Mesenchymal stem cell (in vitro differentiated cells and primary cell): ENCODE measurements around the gene MYLK.

Experiments used
- DNase-seq: peaks from one replicate; pipeline ENCODE4 v3.0.0-alpha.2; 2013
- H2AFZ ChIP-seq: one replicate; pipeline ENCODE4 v1.6.1; 2013; ENCODE audit warnings: low read depth, mild to moderate bottlenecking, control low read depth, inconsistent platforms, low read length, moderate library complexity
- H2AK5ac ChIP-seq: 2 replicates; pipeline ENCODE4 v1.6.1; 2013; ENCODE audit warnings: low read length, moderate library complexity, mild to moderate bottlenecking, inconsistent platforms; ENCODE audit not compliant: severe bottlenecking
- H2BK120ac ChIP-seq: one replicate; pipeline ENCODE4 v1.6.1; 2013; ENCODE audit warnings: low read depth, mild to moderate bottlenecking, inconsistent platforms, low read length, moderate library complexity
- H2BK12ac ChIP-seq, 2 experiments: one replicate each; pipeline ENCODE4 v1.6.1; 2013; ENCODE audit warnings: inconsistent platforms in 2 of 2, low read length in 2 of 2, mild to moderate bottlenecking in 2 of 2, moderate library complexity in 2 of 2, control low read depth in 1 of 2
- H2BK15ac ChIP-seq: one replicate; pipeline ENCODE4 v1.6.1; 2013; ENCODE audit warnings: mild to moderate bottlenecking, low read depth, inconsistent platforms; ENCODE audit not compliant: poor library complexity, severe bottlenecking
- H2BK5ac ChIP-seq: 2 replicates; pipeline ENCODE4 v1.6.1; 2013; ENCODE audit warnings: low read depth, mild to moderate bottlenecking, low read length, control low read depth, inconsistent platforms; ENCODE audit not compliant: poor library complexity, severe bottlenecking
- H3K14ac ChIP-seq, 2 experiments: one replicate each; pipeline ENCODE4 v1.6.1; 2013; ENCODE audit warnings: inconsistent platforms in 2 of 2, low read length in 2 of 2, control low read depth in 1 of 2, mild to moderate bottlenecking in 1 of 2, moderate library complexity in 1 of 2
- H3K18ac ChIP-seq, 2 experiments: one replicate each; pipeline ENCODE4 v1.6.1; 2013; ENCODE audit warnings: inconsistent platforms in 2 of 2, low read length in 2 of 2, control low read depth in 1 of 2, low read depth in 1 of 2, mild to moderate bottlenecking in 1 of 2
- H3K23ac ChIP-seq, 2 experiments: one replicate each; pipeline ENCODE4 v1.6.1; 2013; ENCODE audit warnings: inconsistent platforms in 2 of 2, low read length in 2 of 2, mild to moderate bottlenecking in 2 of 2, moderate library complexity in 2 of 2, control low read depth in 1 of 2
- H3K27ac ChIP-seq: 2 replicates; pipeline ENCODE4 v1.5.1; 2013; ENCODE audit warnings: mild to moderate bottlenecking, moderate library complexity, low read length, control low read depth, inconsistent platforms; ENCODE audit not compliant: poor library complexity, severe bottlenecking
- H3K27me3 ChIP-seq, 2 experiments: 2 replicates each; pipeline versions ENCODE4 v1.6.1 to v1.7.0; 2013; ENCODE audit warnings: low read length in 2 of 2, mild to moderate bottlenecking in 2 of 2, moderate library complexity in 2 of 2, control low read depth in 1 of 2, inconsistent platforms in 1 of 2; ENCODE audit not compliant: control insufficient read depth in 1 of 2, insufficient read depth in 1 of 2
- H3K36me3 ChIP-seq, 2 experiments: 2 replicates each; pipeline versions ENCODE4 v1.6.1 to v1.7.0; 2013; ENCODE audit warnings: low read length in 2 of 2, control low read depth in 1 of 2, inconsistent platforms in 1 of 2, low read depth in 1 of 2, mild to moderate bottlenecking in 1 of 2; ENCODE audit not compliant: insufficient read depth in 2 of 2, control insufficient read depth in 1 of 2
- H3K4ac ChIP-seq, 2 experiments: one replicate each; pipeline ENCODE4 v1.6.1; 2013; ENCODE audit warnings: inconsistent platforms in 2 of 2, low read length in 2 of 2, mild to moderate bottlenecking in 2 of 2, moderate library complexity in 2 of 2, control low read depth in 1 of 2, low read depth in 1 of 2
- H3K4me1 ChIP-seq: 2 replicates; pipeline ENCODE4 v1.6.1; 2013; ENCODE audit warnings: low read depth, low read length, control low read depth; ENCODE audit not compliant: control insufficient read depth, insufficient read depth
- H3K4me2 ChIP-seq: 2 replicates; pipeline ENCODE4 v1.6.1; 2013; ENCODE audit warnings: low read length, mild to moderate bottlenecking, inconsistent platforms; ENCODE audit not compliant: poor library complexity, severe bottlenecking
- H3K4me3 ChIP-seq, 2 experiments: 2 replicates each; pipeline versions ENCODE4 v1.5.1 to v1.7.0; 2013; ENCODE audit warnings: low read length in 2 of 2, mild to moderate bottlenecking in 2 of 2, control low read depth in 1 of 2, low read depth in 1 of 2; ENCODE audit not compliant: insufficient read depth in 1 of 2
- H3K79me1 ChIP-seq: replicated peaks from 2 replicates; pipeline ENCODE4 v1.6.1; 2013; ENCODE audit warnings: mild to moderate bottlenecking, control low read depth, low read length, inconsistent platforms; ENCODE audit not compliant: poor library complexity, severe bottlenecking
- H3K9ac ChIP-seq: 2 replicates; pipeline ENCODE4 v1.7.0; 2013; ENCODE audit warnings: mild to moderate bottlenecking, low read length, moderate library complexity
- H3K9me3 ChIP-seq: 2 replicates; pipeline ENCODE4 v1.7.0; 2013; ENCODE audit warnings: mild to moderate bottlenecking, low read length; ENCODE audit not compliant: control insufficient read depth
- H4K8ac ChIP-seq: one replicate; pipeline ENCODE4 v1.6.1; 2013; ENCODE audit warnings: inconsistent platforms, mild to moderate bottlenecking, low read length, moderate library complexity
- H4K91ac ChIP-seq: one replicate; pipeline ENCODE4 v1.6.1; 2013; ENCODE audit warnings: mild to moderate bottlenecking, low read length, inconsistent platforms
- WGBS: methylation state at CpG from one replicate; pipeline ENCODE4 v1.1.7; 2013; ENCODE audit warnings: mixed read lengths; 5-methylcytosine and 5-hydroxymethylcytosine counted together

MYLK gene

GRCh38 chr3:123723522-123724168 is 160.5 kb downstream of the MYLK start:
- Histone ChIP-seq H4K8ac (peak overlapping the region; percentile 70), H3K27me3 (no peaks in the 10 kb centered on the region), H2BK12ac (no peak overlapping the region), H3K18ac (peak overlapping the region; percentile 67 to 69), H3K36me3 (peaks cover 13 to 62% of the 10 kb centered on the region in 2 experiments), H3K23ac (no peak overlapping the region), H3K9me3 (no peaks in the 10 kb centered on the region), H3K79me1 (peaks cover 27% of the 10 kb centered on the region), H2BK5ac (no peak overlapping the region), H3K27ac (peak overlapping the region; percentile 50), H4K91ac (peak overlapping the region; percentile 49), H3K4ac (peak overlapping the region in 1 of 2 experiments; percentile 36), H3K14ac (no peak overlapping the region), H2BK15ac (peak overlapping the region; percentile 21), H3K4me3 (no peak overlapping the region), H2BK120ac (no peak overlapping the region), H3K4me2 (no peak overlapping the region), H2AK5ac (peak overlapping the region; percentile 62), H3K4me1 (peaks cover 15% of the 10 kb centered on the region), H3K9ac (peak overlapping the region; percentile 30), H2AFZ (no peak overlapping the region)
- 6% methylated on average over 6 of the region's 9 CpGs for WGBS
- peak; percentile 86 for DNase-seq

- Histone ChIP-seq H3K4me3 (no peak overlapping the region), H3K4me2 (no peak overlapping the region), H3K27ac (peak overlapping the region; percentile 43), H2BK12ac (peak overlapping the region in 1 of 2 experiments; percentile 44), H3K14ac (no peak overlapping the region), H2AFZ (no peak overlapping the region), H3K4me1 (peaks cover 18% of the 10 kb centered on the region), H3K79me1 (peaks cover 25% of the 10 kb centered on the region), H2BK120ac (no peak overlapping the region), H3K9ac (peak overlapping the region; percentile 30), H3K18ac (peak overlapping the region in 1 of 2 experiments; percentile 69), H3K36me3 (peaks cover 13 to 66% of the 10 kb centered on the region in 2 experiments), H4K8ac (peak overlapping the region; percentile 70), H2BK15ac (no peak overlapping the region), H4K91ac (no peak overlapping the region), H3K4ac (no peak overlapping the region), H3K9me3 (no peaks in the 10 kb centered on the region), H3K23ac (no peak overlapping the region), H2AK5ac (peak overlapping the region; percentile 62), H2BK5ac (no peak overlapping the region), H3K27me3 (no peaks in the 10 kb centered on the region)
- no peak for DNase-seq
- 80% methylated on average over 4 of the region's 4 CpGs for WGBS
These were observed 161.1 kb downstream of the MYLK start for GRCh38 chr3:123723070-123723469.

GRCh38 chr3:123722456-123722855 is 161.7 kb downstream of the MYLK start:
- H3K4me2 ChIP-seq = no peak overlapping the region
- H3K4me1 ChIP-seq = peaks cover 21% of the 10 kb centered on the region
- H3K27me3 ChIP-seq = no peaks in the 10 kb centered on the region
- no peak overlapping the region for H2BK12ac ChIP-seq
- no peaks in the 10 kb centered on the region for H3K9me3 ChIP-seq
- no peak overlapping the region for H3K9ac ChIP-seq
- no peak overlapping the region for H4K8ac ChIP-seq
- H4K91ac ChIP-seq = no peak overlapping the region
- DNase-seq = no peak
- 92% methylated on average over 3 of the region's 5 CpGs for WGBS
- no peak overlapping the region for H3K4ac ChIP-seq
- peaks cover 13 to 69% of the 10 kb centered on the region in 2 experiments for H3K36me3 ChIP-seq
- H2BK15ac ChIP-seq = no peak overlapping the region
- no peak overlapping the region for H3K27ac ChIP-seq
- H3K23ac ChIP-seq = no peak overlapping the region
- no peak overlapping the region for H3K18ac ChIP-seq
- H3K79me1 ChIP-seq = peaks cover 25% of the 10 kb centered on the region
- H2BK5ac ChIP-seq = no peak overlapping the region
- no peak overlapping the region for H3K4me3 ChIP-seq
- H2AK5ac ChIP-seq = no peak overlapping the region
- H2BK120ac ChIP-seq = no peak overlapping the region
- no peak overlapping the region for H3K14ac ChIP-seq
- H2AFZ ChIP-seq = no peak overlapping the region

- no peaks in the 10 kb centered on the region for H3K27me3 ChIP-seq
- H3K27ac ChIP-seq = no peak overlapping the region
- no peak overlapping the region for H4K8ac ChIP-seq
- no peak overlapping the region for H2BK12ac ChIP-seq
- no peak overlapping the region for H2BK15ac ChIP-seq
- WGBS = 89% methylated on average over 10 of the region's 10 CpGs
- peak overlapping the region; percentile 81 for H4K91ac ChIP-seq
- H3K4me2 ChIP-seq = no peak overlapping the region
- no peak overlapping the region for H2AK5ac ChIP-seq
- H3K14ac ChIP-seq = no peak overlapping the region
- H3K4me1 ChIP-seq = peaks cover 20% of the 10 kb centered on the region
- H2AFZ ChIP-seq = no peak overlapping the region
- no peak overlapping the region for H3K4me3 ChIP-seq
- H2BK5ac ChIP-seq = no peak overlapping the region
- no peak overlapping the region for H3K23ac ChIP-seq
- no peak overlapping the region for H3K9ac ChIP-seq
- H3K36me3 ChIP-seq = peaks cover 13 to 68% of the 10 kb centered on the region in 2 experiments
- H2BK120ac ChIP-seq = no peak overlapping the region
- H3K79me1 ChIP-seq = peaks cover 23% of the 10 kb centered on the region
- no peak overlapping the region for H3K18ac ChIP-seq
- no peak overlapping the region for H3K4ac ChIP-seq
- DNase-seq = no peak
- H3K9me3 ChIP-seq = no peaks in the 10 kb centered on the region
These were observed 162.1 kb downstream of the MYLK start for GRCh38 chr3:123722021-123722420.
